Renal cortical epithelial cell (primary cell): ENCODE results near the gene CHD1L. TPM values are rescaled to one million over a fixed set of nuclear protein-coding genes. Genes with fewer than 3 reads are reported as not detected.
"Not testable (repeated sequence)": the region's sequence is repeated elsewhere in the genome, so short reads cannot be mapped to it uniquely, and the experiment has no call there.

Experiments used
- DNase-seq: peaks from one replicate; pipeline ENCODE4 v3.0.0-alpha.2; 2011; ENCODE audit warnings: low read depth
- total RNA-seq: library from RNA; depleted of rRNA; stranded (reverse); fragments of >200 nt; gene quantifications from 2 replicates; pipeline ENCODE4 v1.2.3, GENCODE V29; 2014

The CHD1L gene
- total RNA-seq, 1 donor from 2014 or later, result 37.9 TPM

DNA sequence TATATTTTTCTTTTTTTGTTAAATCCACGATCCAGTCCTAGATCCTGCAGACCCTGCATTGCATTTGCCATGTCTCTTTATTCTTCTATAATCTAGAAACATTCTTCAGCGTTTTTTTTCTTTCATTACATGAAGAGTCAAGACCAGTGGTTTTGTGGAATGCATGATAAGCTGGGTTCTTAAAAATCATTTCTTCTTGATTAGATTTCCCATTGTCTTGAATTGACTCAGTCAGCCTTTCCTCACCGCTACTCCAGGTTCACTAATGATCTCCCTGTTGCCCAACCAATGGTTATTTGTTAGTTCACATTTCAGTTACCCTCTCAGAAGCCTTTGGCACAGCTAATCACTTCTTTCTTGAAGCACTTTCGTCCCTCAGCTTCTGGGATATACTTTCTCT is 25.2 kb downstream of the CHD1L start:
- peak; percentile 28 for DNase-seq

DNA sequence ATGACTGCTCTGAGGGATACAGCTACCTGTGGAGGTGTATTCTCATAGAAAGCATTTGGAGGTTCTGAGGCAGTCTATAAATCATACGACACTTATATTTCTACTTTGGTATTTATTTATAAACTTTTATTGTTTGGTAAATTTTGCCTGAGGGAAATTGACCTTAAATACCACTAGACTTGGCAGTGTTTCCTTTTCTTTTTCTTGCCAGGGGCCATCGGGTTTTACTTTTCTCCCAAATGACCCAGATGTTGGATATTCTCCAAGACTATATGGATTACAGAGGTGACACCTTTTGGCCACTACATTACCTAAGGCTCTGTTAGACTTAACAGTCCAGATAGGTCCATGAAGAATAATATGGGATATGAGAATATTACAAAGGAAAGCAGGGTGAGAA is 28.2 kb downstream of the CHD1L start:
- no peak for DNase-seq

DNA sequence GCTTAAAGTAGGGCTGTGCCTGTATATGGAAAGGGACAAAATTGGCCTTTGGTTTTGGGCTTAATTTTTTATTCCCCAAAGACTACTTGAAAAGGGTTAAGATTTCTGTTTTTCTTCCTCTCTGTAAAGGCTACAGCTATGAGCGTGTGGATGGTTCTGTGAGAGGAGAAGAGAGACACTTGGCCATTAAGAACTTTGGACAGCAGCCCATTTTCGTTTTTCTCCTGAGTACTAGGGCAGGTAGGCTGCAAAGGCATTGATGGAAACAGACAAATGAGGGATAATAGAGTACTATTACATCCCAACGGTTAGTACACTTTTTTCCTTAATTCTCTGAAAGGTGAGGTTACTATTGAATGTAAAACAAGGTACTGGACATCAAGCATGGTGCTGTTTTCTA is 29.6 kb downstream of the CHD1L start:
- DNase-seq, result no peak

DNA sequence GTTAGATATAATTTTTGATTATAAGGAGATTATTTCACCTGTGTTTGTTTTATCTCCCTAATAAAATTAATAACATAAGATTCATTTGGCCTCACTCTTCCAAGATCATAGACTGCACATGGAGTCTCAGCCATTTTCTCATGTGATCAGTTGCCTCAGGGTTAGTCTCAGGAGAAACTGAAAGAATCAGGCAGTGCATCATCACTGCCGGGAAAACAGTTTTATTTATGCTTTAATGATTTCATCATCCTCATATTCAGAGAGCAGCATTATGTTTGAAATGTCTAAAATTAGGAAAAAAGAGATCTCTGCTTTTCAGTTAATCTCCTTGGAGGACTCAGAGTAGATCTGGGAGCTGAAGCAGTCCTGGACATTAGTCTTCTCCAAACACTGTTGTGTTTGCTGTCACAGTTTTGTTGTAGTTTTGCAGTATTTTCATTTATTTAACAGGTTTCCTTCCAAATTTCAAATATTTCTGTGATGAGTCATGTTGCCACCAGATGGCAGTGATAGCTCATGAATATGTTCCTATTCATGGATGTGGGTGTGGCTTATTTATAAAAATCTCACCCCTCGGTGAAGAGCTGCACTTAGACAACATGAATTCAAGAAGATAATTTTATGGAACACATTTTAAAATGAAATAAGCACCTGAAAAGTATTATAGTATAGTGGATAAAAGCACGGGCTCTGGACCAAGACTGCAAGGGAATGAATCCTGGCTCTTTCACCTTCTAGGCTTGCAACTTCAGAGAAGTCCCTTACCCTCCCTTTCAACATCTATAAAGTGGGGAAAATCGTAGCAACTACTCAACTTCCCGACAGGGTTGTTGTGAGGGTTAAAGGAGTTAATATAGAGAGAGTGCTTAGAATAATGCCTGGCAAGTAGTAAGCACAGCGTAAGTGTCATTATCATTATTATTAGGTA is 31.2 kb downstream of the CHD1L start:
- DNase-seq, result peak; percentile 66

DNA sequence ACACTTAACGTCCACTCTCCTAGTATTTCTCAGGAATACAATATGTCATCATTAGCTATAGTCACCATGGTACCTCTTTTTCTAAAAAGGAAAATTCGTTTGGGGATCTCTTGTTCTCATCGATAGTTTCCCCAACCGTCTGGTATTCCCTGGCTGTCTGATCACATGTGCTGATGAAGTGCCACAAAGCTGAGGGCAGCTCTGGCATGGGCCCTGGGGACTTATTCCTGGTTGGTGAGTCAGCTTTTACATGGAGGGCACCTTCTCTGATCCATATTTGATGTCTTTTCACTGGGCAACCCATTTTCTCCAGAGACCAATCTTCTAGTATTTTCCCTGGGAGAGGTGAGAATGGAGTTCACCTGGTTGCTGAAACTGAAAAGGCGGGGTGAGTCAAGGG is 39.5 kb downstream of the CHD1L start:
- DNase-seq, result no peak

DNA sequence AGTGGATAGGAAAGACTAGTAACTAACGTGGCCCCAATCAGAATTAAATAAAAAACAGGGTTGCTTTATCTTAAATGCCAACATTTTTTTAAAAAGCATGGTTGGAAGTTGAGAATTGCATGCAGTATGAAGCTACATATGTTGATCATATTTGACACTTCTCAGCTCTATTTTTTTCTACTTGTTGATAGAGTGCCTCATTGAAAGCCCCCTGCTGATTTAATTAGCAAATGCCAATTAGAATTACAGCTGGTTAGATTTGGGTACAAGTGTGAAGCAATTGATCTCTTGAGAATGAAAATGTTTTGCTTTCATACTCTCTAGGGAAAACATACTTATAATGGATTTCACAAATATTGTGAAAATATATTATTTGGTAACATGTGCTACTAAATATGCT is 40.5 kb downstream of the CHD1L start:
- no peak for DNase-seq

DNA sequence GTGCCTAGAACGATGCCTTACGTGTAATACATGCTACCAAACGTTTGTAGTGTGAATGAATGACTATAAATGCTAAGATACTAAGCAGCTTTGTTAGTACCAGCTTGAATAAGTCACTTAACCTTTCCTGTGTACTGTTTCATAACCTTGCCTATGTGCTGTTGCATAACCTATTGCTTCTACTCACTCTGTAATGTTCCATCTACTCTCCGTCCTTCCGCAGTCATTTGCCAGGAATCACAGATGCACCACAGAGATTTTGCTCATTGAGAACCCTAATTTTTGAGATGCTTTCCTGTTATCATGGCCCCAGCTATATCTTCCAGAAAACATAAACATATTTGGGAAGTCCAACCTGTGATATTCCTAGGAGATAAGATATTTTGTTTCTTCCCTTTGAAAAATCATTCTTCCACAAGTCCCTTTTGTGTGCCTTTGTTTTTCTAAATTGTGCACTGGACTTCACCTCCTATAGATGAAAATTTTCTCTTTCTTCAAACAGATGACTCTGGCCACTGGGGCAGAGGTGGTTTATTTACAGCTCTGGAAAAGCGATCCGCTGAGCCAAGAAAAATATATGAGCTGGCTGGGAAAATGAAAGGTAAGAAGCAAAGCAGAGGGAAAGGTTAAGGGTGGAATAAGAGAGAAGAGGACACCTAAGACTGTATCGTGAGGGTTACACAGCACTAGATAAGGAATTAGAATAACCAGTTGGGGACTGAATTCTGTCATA is 44.8 kb downstream of the CHD1L start:
- DNase-seq, result peak; percentile 6

DNA sequence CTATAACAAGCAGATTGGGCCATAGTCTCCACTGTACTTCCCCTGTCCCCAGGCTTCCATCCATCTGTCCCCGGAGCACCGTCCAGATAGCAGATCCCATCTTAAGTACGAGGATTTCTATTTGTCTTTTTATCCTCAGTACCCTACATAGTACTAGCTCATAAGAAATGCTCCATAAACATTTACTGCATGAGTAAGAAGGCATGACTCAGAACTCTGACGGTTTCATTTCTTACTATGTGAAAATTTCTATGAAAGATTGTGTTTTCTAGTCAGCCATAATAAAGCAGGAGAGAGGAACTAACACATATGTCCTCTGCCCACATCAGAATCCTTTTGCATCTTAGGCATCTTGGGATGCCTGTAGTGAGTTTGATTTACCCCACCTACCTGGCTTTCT is 49.5 kb downstream of the CHD1L start:
- peak; percentile 51 for DNase-seq

DNA sequence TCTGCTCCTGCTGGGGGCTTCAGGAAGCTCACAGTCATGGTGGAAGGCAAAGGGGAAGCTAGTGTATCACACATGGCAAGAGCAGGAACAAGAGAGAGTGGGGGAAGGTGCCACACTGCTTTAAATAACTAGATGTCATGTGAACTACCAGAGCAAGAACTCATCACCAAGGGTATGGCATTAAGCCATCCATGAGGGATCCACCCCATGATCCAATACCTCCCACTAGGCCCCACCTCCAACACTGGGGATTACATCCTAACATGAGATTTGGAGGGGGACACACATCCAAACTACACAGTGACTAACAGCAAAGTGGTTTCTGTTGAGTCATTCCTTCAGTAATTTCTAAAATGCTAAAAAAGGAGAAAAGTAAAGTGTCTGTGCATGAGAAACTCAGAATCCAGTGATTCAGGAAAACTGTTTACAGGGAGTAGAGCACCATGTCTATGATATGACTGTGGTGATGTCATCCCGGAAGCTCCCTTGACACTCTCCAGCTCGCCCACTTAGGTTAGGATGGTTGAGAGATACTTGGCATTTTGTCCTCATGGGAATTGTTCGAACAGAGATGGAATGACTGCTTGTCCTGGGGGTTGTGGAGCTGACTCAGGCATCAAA is 50.3 kb downstream of the CHD1L start:
- DNase-seq, result peak; percentile 83

DNA sequence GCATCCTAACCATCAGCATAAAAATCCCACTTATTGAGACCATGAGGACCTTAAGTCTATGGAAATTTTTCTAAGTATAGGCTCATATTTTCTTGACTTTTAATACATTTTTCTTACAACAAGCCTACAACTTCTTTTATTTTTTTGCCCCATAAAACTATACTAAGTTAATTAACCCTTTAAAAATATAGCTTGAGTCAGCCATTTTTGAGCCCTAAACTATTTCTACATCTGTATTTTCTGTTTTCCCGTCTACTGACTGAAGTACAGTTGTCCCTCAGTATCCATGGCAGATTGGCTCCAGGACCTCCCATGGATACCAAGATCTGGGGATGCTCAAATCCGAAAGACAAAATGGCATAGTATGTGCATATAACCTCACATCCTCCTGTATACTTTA is 55.0 kb downstream of the CHD1L start:
- DNase-seq, result no peak

DNA sequence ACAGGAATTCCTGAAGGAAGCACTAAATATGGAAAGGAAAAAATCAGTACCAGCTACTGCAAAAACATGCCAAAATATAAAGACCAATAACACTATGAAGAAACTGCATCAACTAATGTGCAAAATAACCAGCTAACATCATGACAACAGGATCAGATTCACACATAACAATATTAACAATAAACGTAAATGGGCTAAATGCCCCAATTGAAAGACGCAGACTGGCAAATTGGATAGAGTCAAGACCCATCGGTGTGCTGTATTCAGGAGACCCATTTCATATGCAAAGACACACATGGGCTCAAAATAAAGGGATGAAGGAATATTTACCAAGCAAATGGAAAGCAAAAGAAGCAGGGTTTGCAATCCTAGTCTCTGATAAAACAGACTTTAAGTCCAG is 63.3 kb downstream of the CHD1L start:
- DNase-seq, result not testable (repeated sequence)

DNA sequence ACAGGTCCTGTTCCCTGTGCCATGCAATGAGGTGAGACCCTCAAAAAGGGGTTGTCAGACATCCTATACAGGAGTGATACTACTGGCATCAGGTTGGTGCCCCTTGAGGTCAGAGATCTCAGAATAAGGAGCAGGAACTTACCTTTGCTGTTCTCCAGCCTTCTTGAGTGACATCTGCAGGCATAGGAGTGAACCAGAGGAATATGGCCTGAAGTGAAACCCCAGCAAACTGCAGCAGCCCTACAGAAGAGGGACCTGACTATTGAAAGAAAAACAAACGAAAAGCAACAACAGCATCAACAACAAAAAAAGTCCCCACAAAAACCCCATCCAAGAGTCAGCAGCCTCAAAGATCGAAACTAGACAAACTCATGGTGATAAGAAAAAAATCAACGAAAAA is 74.5 kb downstream of the CHD1L start:
- no peak for DNase-seq

DNA sequence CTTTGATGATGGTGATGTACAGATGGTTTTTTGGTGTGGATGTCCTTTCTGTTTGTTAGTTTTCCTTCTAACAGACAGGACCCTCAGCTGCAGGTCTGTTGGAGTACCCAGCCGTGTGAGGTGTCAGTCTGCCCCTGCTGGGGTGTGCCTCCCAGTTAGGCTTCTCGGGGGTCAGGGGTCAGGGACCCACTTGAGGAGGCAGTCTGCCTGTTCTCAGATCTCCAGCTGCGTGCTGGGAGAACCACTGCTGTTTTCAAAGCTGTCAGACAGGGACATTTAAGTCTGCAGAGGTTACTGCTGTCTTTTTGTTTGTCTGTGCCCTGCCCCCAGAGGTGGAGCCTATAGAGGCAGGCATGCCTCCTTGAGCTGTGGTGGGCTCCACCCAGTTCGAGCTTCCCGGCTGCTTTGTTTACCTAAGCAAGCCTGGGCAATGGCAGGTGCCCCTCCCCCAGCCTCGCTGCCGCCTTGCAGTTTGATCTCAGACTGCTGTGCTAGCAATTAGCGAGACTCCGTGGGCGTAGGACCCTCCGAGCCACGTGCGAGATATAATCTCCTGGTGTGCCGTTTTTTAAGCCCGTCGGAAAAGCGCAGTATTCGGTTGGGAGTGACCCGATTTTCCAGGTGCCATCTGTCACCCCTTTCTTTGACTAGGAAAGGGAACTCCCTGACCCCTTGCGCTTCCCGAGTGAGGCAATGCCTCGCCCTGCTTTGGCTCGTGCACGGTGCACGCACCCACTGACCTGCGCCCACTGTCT is 84.6 kb downstream of the CHD1L start:
- DNase-seq, result not testable (repeated sequence)

DNA sequence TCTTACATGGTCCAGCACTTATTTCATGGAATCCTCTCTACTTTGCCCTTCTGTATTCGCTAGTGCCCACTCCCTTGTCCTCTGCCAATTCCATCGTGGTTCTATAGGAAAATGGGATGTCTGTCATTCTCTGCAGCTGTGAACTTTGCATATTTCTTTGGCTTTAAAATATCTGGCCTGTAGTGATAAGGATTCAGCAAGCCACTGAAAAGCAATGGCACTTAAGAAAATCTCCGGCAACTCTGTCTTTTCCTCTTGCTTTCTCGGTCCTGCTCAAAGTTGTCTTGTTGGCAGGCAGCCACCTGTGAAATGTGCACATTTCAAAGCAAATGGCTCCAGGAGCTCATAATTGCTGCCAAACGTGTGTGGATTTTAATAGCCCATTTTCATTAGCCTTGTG is 91.8 kb downstream of the CHD1L start:
- no peak for DNase-seq

DNA sequence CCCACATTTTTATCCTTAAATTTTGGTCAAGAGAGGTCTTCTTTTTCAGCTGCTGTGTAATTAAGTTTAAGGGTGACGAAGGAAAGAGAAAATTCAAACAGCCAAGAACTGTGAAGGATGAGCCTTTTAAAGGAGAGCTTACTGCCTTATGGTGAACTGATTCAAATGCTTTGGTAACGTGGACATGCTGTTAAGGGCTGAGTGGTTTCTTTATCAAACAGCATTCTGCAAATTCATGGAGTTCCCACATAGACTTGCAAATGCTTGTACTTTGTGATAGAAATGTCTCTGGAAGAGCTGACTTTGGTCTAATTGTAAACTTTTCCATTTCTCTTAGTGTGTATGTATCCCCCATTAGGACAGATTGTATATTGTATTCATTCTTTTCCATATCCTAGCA is 93.8 kb downstream of the CHD1L start:
- no peak for DNase-seq

DNA sequence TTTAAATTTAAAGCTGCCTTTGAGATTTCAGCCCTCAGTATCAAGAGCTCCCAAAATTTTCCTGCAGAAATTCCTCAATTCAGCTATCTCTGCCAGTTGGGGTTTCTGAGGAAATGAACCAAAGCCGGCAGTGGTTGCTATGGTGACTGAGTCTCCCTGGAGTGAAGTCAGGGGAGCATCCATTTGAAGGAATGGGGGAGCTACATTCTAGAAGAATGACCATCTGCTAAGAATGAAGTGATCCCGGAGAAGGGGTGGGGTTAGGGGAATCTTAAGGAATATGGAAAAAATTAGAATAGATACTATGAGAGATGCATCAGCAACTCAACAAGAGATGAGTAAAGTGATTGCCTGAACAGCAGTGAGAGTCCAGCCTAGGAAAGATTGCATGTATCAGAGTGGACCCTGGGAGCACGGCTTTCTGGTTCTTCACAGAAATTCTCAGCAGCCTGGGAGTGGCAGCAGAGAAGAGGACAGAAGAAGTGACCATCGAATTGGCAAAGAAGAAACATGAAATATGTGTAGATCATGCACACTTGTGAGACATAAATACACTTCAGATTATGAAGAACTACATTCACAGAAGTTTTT is 94.7 kb downstream of the CHD1L start:
- no peak for DNase-seq

DNA sequence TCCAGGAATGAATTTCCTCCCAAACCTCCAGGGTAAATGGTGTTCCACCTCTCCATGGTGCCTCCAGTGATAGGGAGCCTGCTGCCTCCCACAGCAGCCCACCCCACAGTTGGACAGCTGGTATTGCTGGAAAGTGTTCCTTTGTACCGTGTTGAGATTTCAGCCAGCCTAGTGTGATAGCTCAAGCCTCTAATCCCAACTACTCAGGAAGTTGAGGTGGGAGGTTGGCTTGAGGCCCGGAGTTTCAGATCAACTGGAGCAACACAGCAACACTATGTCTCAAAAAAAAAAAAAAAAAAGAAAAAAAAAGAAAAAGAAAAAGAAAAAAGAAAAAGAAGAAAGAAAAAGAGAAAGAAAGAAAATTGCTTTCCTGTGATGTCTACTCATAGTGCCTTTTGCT is 96.1 kb downstream of the CHD1L start:
- DNase-seq, result no peak

DNA sequence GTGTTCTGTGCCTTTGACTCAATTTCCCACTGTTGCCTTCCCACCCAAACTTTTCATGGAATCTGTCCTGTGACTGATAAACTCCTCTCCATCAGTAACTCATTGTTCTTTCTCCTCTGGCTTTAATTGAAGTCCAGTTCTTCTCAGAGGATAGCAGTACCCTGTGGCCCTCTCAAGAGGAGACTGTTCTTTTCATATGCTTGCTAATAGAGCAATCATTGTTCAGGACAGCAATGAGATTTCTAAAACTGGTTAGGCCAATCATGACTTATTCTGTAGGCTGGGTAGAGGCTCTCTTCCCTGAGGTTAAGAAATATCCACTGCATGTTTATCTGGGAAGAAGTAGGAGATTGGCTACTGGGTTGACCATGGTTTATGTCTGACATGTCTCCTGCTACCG is 98.8 kb downstream of the CHD1L start:
- DNase-seq, result no peak
